Stimulated activated CD8-positive, alpha-beta memory T cell treated with anti-CD3 and anti-CD28 coated beads, Interleukin-15, amount 100 ng/mL, for 1 hour (primary cell): Measurements from ENCODE around the gene CALML6.
A peak's percentile ranks its signal among the peaks of the same experiment; 100 is the strongest.
"Not testable (repeated sequence)": the region's sequence is repeated elsewhere in the genome, so short reads cannot be mapped to it uniquely, and the experiment has no call there.

Source experiments
- DNase-seq: peaks from one replicate; pipeline ENCODE4 v3.0.0-alpha.2; 2020; ENCODE audit warnings: low read depth

CALML6 gene

GRCh38 chr1:1914971-1915692, at the start of gene CALML6:
Gene CALML6 (plus strand): TSS chr1:1915260. CDS start chr1:1915281, 21 bp downstream.
- DNase-seq = no peak

- no peak for DNase-seq
Measured at GRCh38 chr1:1867164-1867563, 47.9 kb upstream of the CALML6 start.

- DNase-seq = no peak
Measured at GRCh38 chr1:1869469-1869868, 45.6 kb upstream of the CALML6 start.

DNA sequence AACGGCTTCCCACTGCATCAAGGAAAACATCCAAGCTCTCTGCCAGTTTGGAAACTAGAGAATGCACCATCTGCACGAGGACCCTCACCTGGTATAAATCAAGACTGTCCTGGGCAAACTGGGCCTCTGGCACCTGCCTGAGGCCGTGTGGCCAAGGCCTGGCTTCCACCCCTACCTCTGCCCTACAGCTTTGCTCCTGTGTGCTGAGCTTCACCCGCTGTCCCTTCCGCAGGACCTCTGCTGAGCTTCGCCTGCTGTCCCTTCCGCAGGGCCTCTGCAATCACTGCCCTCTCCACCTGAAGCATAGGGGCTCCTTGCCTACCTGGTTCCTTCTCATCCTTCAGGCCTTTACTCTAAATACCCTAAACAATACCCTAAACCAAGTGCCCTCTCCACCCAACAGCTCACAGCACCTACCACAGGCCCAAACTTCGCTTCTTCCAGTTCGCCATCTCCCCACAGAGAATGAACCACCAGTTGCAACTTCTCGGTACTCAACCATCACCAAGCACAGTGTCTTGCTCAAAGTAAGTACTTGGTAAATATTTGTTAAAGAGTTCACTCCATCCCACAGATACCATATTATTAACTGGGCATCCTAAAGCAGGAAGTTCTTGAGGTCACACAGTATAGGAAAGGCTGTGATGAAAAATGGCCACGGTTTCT, 42.6 kb upstream of the CALML6 start:
- DNase-seq = no peak

DNA sequence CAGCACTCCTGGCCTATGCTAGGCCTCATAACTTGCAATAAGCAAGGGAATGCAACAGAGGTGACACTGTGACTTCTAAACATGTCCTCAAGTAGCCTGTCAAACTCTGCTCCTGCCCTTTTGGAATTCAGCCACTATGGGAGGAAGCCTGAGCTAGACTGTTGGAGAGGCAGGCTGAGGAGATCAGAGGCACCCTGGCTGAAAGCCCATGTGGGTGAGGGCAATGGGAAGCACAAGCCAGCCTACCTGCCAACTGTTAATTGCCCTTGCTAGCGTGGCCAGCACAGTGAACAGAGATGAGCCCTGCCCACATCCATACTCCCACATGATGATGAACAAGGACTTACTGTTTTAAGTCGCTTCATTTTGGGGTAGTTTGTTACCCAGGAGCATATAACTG, 41.9 kb upstream of the CALML6 start:
- DNase-seq = no peak

GRCh38 chr1:1874901-1875300, 40.2 kb upstream of the CALML6 start:
- DNase-seq = no peak

- no peak for DNase-seq
Measured at GRCh38 chr1:1875932-1876331, 39.1 kb upstream of the CALML6 start.

DNA sequence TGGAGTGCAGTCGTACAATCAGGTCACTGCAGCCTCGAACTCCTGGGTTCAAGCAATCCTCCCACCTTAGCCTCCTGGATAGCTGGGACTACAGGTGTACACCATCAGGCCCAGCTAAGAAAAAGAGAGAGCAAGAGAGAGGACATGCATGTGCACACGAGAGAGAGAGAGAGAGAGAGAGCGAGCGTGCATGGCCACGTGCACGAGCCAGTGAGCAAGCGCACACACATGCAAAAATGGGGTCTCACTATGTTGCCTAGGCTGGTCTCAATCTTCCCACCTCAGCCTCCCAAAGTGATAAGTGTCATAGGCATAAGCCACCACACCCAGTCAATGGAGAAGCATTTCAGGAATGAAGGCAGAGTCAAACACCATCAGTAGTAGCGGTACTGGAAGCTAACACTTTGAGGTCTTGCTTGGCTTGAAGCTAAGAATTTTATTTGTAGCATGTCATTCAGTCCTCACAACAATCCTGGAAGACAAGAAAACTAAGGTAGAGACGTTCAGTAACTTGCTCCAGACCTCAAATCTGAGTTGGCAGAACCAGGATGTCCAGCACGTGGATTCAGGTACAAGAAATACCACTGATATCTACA, 38.6 kb upstream of the CALML6 start:
- DNase-seq = no peak

GRCh38 chr1:1877865-1878436, 37.1 kb upstream of the CALML6 start:
- DNase-seq = no peak

DNA sequence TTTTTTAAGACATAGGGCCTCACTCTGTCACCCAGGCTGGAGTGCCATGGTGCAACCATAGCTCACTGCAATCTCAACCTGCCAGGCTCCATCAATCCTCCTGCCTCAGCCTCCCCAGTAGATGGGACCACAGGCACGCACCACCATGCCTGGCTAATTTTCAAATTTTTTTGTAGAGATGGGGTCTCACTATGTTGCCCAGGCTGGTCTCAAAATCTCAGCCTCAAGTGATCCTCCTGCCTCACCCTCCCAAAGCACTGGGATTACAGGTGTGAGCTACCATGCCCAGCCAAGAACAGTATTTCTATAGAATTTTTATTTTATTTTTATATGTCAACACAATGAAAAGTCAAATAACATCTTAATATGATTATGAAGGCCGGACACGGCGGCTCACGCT, 35.1 kb upstream of the CALML6 start:
- DNase-seq = no peak

DNA sequence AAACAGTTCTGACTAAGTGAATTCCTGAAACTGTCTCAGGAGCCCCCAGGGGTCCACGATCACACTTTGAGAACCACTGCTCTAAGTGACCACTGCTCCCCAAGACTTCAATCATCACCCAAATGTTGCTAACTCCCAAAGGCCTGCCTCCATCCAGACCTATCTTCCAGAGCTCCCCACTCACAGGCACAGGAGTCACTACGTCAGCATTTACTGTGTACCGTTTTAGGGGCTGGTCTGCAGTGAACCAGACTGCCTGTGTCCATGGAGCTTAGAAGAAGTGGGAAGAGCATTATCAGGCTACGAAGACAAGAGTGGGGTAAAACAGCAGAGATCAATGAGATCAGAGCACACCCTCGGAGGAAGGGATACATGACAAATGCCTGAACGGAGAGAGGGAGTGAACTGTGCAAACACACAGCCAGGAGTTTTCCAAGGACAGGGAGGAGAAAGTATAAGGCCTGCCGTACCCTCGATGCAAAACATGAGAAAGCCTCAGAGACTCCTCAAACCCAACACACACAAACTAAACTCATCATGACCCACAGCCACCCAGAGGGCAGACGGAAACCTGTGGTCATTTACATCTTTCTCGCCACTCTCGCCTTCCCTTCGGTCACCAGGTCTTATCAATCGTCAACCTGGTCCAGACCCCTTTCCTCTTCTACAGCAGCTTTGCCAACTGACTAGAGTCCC, 34.3 kb upstream of the CALML6 start:
- no peak for DNase-seq

DNA sequence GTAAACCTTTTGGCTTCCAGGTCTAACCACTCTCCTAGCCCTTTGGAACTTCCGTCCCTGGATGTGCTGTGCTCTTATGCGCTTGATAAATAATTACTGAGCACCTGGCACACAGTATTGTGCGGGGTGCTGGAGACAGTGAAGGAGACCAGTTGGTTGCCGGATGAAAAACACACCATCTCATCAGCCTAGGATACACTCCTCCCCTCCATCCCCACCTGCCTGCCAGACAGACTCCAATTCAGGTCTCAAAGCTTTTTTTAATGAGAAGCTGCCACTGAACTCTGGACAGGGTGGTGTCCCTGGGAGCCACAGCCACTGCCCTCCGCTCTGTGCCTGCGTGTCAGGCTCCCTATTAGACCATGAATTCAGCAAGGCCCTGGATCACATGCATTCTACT, 33.3 kb upstream of the CALML6 start:
- DNase-seq = no peak

DNA sequence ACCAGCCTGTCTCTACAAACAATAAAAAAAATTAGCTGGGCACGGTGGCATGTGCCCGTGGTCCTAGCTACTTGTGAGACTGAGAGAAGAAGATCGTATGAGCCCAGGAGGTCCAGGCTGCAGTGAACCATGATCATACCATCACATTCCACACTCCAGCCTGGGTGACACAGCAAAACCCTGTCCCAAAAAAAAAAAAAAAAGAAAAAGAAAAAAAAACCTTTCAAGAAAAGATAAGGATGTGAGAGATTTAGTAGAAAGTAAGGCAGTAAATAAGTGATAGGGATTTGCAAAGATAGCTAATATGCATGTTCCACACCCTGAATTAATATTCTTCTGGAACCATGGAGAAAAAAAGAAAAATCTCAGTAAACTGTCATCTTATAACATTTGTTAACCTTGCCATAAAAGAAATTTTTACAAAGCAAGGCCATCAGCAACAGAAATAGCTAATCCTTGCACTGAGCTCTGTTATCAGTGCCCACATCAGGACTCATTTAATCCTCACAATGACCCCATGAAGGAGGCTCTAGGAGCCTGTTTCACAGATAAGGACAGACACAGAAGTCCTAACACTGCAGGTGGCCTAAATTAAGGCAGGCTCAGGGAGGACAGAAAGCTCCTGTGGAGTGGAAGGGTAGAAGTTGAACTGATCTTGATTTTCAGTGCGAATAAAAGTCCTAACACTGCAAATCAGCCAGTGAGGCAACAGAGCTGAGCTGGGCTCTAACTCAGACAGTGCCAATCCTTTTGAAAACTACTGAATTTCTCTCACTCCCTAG, 31.8 kb upstream of the CALML6 start:
- DNase-seq = no peak

- not testable (repeated sequence) for DNase-seq
Measured at GRCh38 chr1:1883890-1884289, 31.2 kb upstream of the CALML6 start.

DNA sequence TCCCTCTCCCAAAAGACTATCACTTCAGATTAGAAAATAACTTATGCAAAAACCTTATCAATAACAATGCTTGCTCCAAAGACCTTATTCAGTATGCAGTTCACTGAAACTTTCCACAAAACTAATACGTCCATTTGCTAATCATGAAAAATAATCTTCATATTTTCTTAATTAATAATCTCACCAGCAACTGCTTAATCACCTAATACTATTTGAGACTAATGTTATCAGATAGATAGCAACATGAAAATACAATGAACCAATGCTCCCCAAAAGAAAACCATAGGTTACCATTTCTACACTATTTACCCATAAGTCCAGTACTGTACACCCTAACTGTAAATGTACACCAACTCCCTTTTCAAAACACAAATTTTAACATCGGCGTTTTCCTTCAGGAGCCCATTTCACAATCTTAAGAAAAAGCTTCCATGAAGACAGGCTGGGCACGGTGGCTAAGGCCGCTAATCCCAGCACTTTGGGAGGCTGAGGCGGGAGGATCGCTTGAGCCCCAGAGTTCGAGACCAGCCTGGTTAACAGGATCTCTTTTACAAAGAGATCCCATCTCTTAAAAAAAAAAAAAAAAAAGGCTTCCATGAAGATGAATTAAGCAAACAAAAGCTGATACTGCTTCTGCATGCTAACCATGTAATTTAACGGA, 25.8 kb upstream of the CALML6 start:
- no peak for DNase-seq

DNA sequence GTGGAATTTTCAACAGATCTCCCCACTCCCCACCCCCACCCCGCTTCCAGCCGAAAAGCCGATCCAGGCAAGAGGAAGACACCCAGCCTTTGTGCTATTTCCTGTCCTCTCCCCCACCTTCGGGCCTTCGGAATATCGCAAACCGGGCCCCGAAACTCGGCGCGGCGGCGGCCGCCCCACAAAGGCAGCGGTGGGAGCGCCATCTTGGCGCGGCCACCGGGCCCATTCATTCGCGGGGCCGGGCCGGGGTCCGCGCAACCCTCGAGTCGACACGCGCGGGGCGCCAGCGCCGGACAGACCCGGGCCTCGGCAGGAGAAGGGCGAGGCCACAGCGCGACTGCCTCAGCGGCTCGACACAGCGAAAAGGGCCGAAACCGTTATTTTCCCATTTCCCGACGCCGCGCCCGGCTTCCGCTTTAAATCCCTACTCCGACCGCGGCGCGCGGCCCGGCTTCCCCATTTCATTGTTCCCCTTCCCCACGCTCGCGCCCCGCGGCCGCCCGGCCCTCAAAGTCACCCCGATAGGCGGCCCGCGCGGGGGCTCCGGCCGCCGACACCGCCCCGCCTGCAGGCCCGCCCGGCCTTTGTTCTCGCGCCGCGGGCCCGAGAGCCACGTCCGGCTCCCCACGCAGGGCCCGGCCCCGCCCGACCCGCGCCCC, 25.1 kb upstream of the CALML6 start:
- DNase-seq = peak; percentile 22

DNA sequence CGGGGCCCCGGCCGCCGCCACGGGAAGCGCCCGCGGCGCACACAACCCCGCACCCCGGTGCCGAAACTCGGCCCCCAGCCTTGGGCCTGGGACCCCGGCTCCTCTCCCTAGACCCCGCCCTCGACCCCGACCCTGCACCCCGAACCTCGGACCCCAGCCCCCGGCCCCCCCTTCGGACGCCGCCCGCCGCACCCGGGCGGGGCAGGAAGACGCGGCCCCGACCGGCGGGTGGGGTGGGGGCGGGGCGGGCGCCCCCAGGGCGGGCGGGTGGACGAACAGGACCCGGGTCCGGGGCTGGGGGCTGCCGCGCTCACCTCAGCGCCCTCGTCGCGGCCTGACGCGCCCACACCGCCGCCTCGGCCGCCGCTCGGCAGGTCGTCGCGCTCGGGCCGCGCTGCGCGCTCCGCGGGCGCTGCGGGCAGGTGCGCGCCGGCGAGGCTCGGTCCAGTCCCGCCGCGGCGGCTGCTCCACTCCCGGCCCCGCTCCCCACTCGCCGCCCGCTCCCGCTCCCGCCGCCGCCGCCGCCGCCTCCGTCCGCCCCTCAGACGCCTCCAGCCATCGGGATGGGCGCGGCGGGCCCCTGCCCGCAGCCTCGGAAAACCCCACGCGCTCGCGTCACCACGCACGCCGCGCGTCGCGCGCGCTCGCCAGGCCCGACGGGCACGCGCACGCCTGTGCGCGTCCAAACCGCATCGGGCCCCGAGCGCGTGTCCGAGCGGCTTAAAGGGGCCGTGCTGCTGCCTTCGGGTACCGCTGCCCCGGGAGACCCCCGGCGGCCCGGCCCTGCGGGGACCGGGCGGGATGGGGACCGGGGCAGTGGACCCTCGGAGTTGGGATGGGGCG, 24.3 kb upstream of the CALML6 start, which contains the start of gene GNB1:
Gene GNB1 (minus strand): TSS at position 582 of the 843 bp plus-strand sequence. CDS start 65,634 bp downstream, outside the sequence.
- DNase-seq = peak; percentile 66

- peak; percentile 49 for DNase-seq
Measured at GRCh38 chr1:1891349-1892078, 23.5 kb upstream of the CALML6 start.
